Measurements from ENCODE around the gene SLC16A1. TPM values are rescaled to one million over a fixed set of nuclear protein-coding genes. Genes with fewer than 3 reads are reported as not detected.

SLC16A1 gene
- total and polyA plus RNA-seq, 2 of the 8 experiments (the other 6 are each of a cell fraction or from before 2014, with no cell fraction given): 435 to 545 TPM

DNA sequence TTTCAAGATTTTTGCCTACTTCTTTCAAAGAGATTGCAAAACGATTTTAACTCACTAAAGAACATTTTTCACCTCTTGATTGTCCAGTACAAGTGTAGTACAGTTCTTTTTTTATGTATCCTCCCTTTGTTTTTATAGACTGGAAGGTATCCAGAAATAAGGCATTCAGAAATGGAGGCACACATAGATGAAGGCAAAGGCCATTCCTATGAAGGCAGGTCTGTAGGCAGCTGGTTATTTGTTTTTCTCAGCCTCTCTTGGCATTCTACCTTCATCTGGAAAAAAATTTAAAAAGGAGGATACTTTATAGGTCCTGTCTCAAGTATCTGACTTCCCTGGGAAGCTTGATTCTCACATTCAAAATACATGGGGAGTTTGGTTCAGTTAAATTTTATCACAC is 18.6 kb upstream of the SLC16A1 start (continued):
- TF ChIP-seq, protein P1, sequence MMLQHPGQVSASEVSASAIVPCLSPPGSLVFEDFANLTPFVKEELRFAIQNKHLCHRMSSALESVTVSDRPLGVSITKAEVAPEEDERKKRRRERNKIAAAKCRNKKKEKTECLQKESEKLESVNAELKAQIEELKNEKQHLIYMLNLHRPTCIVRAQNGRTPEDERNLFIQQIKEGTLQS (IDR thresholded peaks at IDR 0.05; ENCODE audit: insufficient read depth, low read depth, low read length): no peak
- TF ChIP-seq, protein P2, sequence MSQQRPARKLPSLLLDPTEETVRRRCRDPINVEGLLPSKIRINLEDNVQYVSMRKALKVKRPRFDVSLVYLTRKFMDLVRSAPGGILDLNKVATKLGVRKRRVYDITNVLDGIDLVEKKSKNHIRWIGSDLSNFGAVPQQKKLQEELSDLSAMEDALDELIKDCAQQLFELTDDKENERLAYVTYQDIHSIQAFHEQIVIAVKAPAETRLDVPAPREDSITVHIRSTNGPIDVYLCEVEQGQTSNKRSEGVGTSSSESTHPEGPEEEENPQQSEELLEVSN (IDR thresholded peaks at IDR 0.05): no peak
- TF ChIP-seq SAP30 (IDR thresholded peaks at IDR 0.05; ENCODE audit: insufficient read depth, insufficient replicate concordance, low read length): no peak

All from H1 (cell line).